Stimulated activated CD8-positive, alpha-beta memory T cell treated with anti-CD3 and anti-CD28 coated beads, Interleukin-15, amount 100 ng/mL, for 24 hours (primary cell): ENCODE data around the gene RFX2.
"Not testable (repeated sequence)": the region's sequence is repeated elsewhere in the genome, so short reads cannot be mapped to it uniquely, and the experiment has no call there.

Experiments
- DNase-seq: peaks from one replicate; pipeline ENCODE4 v3.0.0-alpha.2; 2020; ENCODE audit warnings: low read depth

Gene RFX2

DNA sequence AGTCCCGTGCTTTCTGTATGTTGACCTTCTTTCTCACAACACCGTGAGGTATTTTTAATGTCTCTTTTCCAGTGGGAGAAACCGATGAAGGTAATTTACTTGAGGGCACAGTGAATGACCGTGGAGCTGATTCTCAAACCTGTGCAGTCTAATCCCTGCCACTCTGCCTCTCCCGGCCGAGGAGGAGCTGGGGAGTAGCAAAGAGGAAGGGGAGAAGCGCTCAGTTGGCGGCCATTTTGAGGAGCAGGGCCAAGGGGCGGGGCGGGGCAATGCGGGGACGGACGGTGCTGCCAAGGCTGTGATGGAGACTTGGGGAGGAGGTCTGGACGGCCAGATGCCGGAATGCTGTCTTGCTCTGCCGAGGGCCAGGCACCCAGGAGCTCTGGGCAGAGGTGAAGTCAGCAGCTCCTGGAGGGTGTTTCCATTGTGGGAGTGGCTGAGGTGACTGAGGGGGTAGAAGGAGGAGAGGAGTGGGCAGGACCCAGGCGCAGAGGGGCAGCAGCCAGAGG is 120.0 kb downstream of the RFX2 start:
- DNase-seq, result no peak

DNA sequence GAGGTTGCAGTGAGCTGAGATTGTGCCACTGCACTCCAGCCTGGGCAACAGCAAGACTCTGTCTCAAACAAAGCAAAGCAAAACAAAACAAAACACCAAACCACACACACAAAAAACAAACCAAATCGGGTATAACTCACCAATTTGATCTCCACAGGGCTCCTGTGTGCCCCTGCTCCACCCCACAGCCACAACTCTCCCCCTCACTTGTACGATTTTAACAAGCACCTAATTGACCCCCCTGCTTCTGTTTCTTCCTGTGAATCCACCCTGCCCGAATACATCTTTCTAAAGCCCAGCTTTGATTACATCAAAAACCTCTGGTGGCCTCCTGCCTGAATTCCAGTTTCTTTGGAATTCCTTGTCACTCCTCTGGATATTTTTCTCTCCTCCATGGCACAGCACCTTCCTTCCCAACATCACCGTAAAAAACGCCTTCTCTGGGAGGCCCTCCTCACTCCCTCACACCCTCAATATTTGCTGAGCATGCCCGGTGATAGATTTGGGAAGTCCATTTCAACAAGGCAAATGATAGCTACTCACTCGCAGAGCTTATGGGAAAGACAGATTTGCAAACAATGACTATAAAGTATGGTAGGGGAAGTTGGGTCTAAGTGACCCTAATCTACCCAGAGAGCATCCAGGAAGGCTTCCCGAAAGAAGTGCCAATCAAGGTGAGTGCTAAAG is 120.8 kb downstream of the RFX2 start:
- DNase-seq, result no peak

DNA sequence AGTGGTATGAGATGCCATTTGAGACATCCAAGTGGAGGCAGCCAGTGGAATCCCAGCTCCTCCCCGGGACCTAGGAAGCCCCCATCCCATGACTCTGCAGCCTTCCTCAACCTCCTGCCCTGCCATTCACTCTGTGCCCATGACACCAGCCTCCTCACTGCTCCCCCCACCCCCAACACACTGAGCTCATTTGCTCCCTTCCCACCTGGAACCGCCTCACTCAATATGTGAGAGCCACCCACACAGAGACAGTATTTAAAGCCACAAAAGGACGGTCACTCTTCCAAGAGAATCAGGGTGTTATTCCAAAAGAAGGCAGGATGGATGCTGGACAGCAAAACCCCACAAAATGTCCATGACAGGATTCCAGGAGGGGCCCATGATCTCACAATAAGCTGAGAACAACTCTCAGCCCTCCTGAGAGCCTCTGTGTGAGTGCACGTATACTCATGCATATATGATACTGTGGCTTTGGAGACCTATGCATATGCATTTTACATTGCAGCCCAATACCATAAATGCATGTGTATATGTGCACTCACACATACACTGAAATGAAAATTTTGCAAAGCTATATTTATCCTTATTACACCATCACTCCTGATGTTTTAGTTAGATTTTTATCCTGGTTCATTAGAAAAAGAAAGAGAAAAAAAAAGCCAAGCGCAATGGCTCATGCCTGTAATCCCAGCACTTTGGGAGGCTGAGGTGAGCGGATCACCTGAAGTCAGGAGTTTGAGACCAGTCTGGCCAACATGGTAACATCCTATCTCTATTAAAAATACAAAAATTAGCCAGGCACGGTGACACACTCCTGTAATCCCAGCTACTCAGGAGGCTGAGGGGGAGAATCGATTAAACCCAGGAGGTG is 121.5 kb downstream of the RFX2 start:
- DNase-seq, result no peak

DNA sequence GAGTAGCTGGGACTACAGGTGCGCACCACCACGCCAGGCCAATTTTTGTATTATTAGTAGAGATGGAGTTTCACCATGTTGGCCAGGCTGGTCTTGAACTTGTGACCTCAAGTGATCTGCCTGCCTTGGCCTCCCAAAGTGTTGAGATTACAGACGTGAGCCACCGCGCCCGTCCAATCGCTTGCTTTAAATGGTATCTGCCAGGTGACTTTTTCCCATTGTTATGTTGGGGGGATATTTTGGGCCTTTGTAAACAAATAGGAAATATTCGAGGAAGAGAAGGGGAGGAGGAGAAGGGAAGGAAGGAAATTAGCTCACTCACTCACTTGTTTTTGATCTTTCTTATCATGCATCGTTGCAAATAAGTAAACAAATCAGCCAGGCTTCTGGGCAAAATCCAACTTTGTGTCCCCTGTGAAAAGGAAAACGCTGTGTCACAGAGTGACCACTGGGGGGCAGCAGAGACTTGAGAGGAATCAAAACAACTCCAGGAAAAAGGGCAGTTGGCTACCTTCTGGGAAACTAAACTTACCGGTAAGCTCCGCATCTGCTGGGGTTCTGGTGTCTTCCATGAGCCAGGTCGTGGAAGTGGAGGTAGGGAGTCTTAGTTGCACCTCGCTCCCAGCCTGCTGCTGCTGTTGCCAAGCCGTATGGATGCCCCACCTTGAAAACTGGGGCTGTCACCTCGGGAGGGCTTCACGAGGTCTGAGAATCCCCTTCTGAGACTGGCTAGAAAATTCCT is 123.1 kb downstream of the RFX2 start:
- peak; percentile 39 for DNase-seq

DNA sequence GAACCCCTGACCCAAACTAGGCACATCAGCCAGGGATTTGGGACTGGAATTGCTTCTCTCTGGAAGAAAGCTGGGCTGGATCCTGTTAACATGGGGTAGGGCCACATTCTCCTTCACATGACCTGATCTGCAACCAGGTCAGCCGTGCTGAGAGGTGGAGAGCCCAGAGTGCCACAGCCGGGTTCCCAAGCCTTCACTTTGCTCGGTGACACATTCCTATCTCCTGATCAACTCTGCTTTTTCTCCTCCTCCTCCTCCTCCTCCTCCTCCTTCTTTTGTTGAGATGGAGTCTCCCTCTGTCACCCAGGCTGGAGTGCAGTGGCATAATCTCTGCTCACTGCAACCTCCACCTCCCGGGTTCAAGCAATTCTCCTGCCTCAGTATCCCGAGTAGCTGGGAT is 124.5 kb downstream of the RFX2 start:
- DNase-seq, result not testable (repeated sequence)

DNA sequence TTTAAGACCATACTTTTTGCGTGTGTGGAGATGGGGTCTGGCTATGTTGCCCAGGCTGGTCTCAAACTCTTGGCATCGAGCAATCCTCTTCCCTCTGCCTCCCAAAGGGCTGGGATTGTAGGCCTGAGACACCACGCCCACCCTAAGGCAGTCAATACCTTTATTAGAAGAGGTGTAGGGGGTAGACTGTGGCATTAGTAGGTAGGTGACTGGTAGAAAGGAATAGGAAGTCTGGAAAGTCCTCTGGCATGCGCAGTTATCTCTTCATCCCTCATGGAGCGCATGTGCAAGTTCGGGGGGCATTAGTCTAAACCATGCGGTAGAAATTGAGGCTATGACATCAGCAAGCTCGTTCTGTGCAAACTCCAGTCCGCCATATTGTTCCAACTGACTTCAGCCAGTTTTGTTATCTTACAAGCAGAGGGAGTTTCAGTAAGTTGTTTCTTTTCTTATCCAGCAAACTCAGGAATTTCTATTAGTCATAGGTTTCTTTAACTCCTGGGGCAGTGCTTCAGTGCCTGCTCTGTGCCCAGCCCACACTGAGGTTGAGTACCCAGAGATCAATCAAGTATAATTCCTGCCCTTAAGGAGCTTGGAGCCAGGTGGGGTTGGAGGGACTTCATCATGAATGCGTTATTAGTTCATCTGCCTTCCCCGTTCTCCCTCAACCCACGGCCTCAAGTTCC is 125.1 kb downstream of the RFX2 start:
- no peak for DNase-seq

DNA sequence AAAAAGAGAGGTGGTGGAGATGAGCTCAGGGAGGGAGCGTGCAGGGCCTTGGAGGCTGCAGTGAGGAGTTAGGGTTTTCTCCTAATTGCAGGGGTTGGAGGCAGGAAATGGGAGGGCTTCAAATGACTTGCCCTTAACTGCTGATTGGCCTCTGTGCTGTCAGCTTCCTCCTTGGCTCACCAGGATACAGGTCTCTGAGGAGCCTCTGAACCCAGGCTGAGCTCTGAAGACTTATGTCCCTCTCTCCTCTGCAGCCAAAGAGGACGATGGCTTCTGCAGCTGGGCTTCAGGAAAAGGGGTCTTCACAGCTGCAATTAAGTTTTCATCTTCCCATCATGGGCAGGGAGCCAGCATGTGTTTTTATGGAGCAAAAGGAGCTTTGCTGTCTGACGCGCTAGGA is 125.7 kb downstream of the RFX2 start:
- no peak for DNase-seq

DNA sequence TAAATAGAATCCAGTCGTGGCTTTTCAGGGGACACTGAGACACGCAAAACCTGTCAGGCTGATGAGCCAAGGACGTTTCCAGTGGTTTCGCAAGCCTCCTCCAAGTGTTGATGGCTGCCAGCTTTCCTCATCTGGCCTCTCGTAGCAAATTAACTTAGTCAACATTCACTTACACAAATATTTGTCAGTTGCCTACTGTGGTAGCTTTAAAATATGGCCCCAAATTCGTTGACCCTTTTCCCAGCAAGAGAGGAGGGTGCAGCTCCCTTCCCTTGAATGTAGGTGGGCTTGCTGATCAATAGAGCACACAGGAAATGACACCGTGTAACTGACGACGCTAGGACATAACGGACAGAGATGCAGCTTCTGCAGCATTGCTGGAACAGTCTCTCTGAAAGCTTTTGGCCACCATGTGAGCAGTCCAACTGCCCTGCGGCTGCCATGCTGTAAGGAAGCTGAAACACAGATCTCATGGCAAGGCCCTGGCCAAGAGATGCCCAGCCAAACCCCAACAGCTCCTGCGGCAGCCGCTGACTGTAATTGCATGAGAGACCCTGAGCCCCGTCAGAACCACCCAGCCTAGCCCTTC is 126.8 kb downstream of the RFX2 start:
- no peak for DNase-seq

DNA sequence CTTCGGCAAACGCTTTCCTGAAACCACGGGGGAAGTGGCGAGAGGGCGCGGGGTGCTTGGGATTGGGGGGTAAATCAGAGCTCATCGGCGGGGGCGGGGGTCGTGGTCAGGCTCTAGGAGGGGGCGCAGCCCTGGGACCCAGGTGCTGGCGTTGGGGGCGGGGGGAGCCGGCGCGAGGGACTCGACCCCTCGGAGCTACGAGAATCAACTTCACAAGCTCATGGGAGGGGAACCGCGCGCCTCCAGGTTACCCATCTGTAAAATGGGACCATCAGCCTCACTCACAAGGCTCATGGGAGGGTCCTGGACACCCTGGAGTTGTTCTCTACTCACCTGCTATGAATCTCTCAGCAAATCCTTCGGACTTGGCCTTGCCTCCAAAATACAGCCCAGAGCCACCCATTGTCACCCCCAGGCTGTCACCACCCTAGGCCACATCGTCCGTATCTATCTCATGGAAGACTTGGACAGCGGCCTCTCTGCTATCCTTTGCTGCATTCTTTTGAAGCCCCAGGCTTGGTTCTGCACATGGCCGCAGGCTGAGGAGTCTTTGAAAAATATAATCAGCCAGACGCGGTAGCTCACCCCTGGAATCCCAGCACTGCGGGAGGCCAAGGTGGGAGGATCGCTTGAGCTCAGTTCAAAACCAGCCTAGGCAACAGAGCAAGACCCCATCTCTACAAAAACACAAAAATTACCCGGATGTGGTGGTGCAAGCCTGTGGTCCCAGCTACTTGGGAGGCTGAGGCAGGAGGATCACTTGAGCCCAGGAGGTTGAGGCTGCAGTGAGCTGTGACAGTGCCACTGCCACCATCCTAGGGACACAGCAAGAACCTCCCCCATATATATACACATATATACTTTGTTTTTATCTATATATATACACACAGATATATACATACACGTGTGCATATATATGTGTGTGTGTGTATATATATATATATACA is 131.4 kb downstream of the RFX2 start:
- DNase-seq, result no peak

DNA sequence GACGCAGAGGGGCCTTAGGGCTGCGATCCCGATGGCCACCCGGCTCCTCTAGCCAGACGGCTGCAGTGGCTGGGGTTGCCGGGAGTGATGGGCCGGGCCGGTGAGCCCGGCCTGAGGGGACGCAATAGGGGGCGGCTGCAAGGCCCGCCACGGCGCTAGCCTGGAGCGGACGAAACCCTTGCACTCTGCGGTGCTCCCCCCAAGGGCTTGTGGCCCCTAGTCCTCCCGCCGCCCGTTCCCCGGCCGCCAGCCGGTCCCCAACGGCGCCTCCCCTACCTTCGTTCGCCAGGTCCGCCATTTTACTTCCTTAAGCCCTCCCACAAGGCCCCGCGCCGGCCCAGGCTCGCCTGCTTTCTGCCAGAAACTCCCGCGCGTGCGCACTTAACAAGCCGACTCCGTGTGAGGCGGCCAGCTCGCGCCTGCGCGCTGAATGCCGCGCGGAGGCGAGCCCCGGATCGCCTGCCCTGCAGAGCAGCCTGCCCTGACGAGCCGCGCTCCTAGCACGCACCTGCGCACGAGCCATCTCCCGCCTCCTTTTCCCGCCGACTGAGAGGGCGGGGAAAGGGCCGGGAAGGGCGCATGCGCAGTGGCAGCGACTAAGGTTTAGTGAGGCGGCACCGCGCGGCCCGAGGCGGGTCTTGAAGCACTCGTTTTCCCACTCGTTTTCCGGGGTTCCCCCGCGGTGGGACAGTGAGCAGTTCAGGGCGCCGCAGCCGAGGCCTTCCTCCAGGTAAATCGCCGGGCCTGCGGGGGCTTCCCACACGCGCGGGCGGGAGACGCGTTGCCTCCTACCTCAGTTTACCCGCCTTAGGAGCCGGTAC is 132.3 kb downstream of the RFX2 start, which contains the start of gene RANBP3:
TSS of gene RANBP3 (minus strand) at position 356 of the 821 bp plus-strand sequence. CDS start at position 298, 58 bp downstream.
- peak; percentile 94 for DNase-seq

DNA sequence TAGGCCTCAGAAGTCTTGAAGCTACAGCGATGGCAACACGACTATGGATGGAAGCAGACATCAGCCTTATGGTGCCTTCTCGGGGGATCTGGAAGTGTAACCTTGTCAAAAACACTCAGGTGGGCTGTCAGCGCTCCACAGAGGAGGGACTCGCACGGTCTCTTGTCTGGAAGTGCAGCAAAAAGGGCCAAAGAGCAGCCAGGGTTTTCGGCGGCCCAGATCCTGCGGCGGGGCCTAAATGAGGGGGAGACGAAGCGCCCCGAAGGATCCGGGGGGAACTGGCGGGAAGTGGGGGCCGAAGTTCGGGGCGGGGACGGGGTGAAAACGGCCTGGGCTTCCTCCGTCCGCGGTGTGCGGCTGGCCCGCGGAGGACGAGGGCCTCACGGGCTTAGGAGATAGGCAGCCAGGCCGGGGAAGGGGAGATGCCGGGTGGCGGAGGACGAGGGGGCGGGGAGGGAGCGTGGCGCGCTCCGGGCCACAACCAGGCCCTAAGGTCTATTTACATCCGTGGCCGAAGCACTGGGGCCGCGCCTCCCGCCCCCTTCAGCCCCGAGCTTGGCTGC is 133.0 kb downstream of the RFX2 start:
- DNase-seq, result no peak

DNA sequence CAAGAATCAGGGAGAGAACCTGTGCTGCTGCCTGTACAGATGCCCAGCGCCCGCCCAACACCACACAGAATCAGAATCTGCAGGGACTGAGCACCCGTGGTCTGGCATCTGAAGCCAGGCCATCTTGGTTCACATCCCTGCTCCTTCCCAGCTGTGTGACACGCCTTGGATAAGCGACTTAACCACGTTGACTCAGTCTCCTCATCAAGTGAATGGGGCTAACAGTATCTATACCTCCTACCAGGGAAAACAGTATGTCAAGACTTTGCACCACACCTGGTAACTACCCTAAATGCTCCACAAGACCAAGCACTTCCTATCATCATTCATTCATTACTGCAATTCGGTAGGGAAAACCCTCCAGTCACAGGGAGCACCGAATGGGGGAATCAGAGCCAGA is 133.5 kb downstream of the RFX2 start:
- no peak for DNase-seq

DNA sequence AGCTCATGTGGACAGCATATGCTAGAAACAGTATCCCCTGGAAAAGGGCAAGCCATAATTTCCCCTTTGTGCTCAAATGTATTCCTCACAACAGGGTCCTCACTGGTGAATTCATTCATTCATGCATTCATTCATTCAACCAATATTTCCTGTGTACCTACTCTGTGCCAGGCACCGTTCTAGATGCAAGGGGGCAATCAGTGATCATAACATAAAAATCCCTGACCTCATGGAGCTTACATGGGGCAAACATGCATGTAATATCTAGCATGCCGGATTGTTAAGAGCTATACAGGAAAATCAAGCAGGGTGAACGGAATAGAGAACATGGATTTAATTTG is 134.9 kb downstream of the RFX2 start:
- DNase-seq, result no peak

DNA sequence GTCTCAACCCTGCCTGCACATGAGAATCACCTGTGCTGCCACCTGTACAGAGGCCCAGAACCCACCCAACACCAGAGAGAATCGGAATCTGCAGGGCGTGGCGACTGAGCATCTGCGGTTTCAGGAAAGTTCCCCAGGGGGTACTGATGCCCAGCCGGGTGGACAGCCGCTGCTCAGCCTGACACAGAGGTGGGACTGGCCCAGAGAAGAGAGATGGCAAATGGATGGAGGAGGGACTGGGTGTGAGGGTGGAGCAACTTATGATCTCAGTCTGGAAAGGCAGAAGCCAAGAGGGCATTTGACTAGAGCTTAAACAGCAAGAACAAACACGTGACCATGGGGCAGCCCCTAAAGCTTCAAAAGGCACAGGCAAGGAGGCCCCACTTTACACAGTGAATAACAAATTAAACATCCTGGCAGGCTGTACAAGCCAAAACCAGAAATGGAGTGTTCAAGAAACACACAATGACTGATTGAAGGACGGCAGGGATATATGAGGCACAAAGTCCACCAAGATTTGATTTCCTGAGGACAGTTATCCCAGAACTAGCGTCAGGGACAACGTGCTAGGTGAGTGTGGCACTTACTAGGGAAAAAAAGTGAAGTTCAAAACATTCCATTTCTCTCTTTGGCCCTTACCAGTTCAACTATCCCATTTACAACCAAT is 135.4 kb downstream of the RFX2 start:
- no peak for DNase-seq

DNA sequence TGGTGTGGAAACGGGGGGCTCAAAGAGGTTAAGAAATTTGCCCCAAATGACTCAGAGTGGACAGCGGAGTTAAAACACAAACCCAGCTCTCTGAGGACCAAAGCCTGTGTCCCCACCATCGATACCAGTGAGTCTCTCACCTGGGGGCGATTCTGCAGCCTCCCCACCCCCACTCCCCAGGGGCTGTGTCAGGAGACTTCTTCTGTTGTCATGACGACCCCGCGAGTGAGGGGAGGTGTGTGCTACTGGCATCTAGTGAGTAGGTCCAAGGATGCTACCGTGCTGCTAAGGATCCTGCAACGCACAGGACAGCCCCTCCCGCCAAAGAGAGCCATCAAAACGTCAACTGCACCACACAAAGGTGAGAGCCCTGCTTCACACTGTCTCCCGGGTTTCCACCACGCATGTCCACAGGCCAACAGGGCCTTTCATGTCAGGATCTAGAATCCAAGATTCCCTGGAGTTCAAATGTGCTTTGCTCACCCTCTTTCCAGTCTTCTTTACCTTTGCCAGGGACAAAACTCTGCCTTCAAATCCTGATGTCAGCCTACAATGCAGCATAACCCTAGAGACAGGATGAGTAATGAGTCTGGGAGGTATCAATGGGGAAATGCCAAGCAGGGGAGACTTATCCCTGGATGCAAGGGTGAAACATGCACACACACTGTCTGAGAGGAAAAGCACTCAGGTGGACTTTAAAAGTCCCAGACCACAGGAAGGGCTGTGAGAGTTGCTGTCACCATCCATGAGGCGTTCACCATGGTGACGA is 136.2 kb downstream of the RFX2 start:
- DNase-seq, result no peak

DNA sequence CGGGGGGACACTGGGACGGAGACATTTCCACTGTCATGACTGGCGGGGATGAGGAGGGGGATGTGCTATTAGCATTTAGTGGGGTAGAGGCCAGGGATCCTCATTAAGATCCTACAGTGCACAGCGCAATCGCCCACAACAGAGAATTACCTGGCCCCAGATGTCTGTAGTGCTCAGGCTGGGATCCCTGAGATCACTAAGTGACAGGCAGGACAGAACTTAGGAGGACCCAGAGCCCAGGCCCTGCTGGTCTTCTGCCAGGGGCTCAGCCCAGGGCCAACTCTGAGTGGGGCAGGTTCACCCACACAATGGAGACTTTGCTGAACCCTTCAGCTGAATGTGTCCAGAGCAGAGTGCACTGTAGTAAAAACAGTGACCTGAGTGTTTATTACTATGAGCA is 136.9 kb downstream of the RFX2 start:
- no peak for DNase-seq

DNA sequence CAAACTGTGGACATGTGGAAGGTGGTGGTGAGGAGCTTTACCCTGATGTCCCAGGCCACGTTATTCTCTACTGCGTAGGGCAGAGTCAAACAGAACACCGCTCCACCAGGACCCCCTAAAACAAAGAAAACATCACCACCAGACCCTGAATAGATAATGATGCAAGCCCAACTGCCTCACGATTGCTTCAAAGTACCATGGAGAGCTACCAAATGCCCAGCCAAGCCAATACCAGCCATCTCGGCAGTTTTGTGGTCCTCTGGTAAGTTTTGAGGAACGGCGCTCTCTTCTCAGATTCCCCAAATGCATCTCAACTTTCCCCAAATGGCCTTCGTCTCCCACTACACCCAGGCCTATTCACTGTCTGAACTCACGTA is 138.0 kb downstream of the RFX2 start:
- no peak for DNase-seq
